ENCODE measurements around the gene LACTBL1.

- TF ChIP-seq CTCF (IDR thresholded peaks at IDR 0.05) (no peak), EZH2 (IDR thresholded peaks at IDR 0.05; ENCODE audit: borderline replicate concordance, insufficient read depth, low read depth, low read length, poor library complexity, severe bottlenecking) (no peak)
Measured at GRCh38 chr1:22971611-22972405, 858 bp downstream of the LACTBL1 start.
